Ovary (tissue), 9 donors: Measurements from ENCODE around the gene AGPAT1. TPM values are rescaled to one million over a fixed set of nuclear protein-coding genes. Genes with fewer than 3 reads are reported as not detected.

Source experiments
- DNase-seq, 5 donors: peaks; one replicate each; pipeline ENCODE4 v3.0.0-alpha.2; 2019 to 2020
- H3K27ac ChIP-seq, 2 donors: fragments of 200-600 bp; one replicate each; pipeline versions ENCODE4 v1.5.1 to v1.8.0; 2019 to 2022
- H3K27me3 ChIP-seq: fragments of 200-600 bp; one replicate; pipeline ENCODE4 v1.8.0; 2022
- H3K36me3 ChIP-seq: fragments of 200-600 bp; sonication (generic); one replicate; pipeline ENCODE4 v1.5.1; 2019
- H3K4me1 ChIP-seq: one replicate; pipeline ENCODE4 v1.8.1; 2013; ENCODE audit warnings: mild to moderate bottlenecking, moderate library complexity; ENCODE audit not compliant: insufficient read depth
- H3K4me3 ChIP-seq: fragments of 200-600 bp; sonication (generic); one replicate; pipeline ENCODE4 v1.5.1; 2017
- H3K9me3 ChIP-seq, 2 donors: fragments of 200-600 bp in 1 of 2; sonication (generic) in 1 of 2; one replicate each; pipeline versions ENCODE4 v1.5.1 to v1.8.1; 2013 to 2019; ENCODE audit warnings: mild to moderate bottlenecking in 1 of 2, moderate library complexity in 1 of 2
- EP300 ChIP-seq: sonication (generic); formaldehyde crosslinking; IDR thresholded peaks from one replicate; pipeline ENCODE4 v1.6.1; 2017; ENCODE audit warnings: antibody characterized with exemption
- POLR2A ChIP-seq: fragments of 450-650 bp; IDR thresholded peaks from one replicate; pipeline ENCODE4 v1.6.1; 2017; ENCODE audit warnings: antibody characterized with exemption, mild to moderate bottlenecking, moderate library complexity
- WGBS, 3 donors: extraction: QIAGEN DNeasy Blood & Tissue Kit in 1 of 3; methylation state at CpG; one replicate each; pipeline versions ENCODE4 v1.1.5 to v1.1.7; 2013 to 2017; 5-methylcytosine and 5-hydroxymethylcytosine counted together
- intact Hi-C, 4 donors: fragments of 100-400 bp; cut with DNase I; formaldehyde crosslinking; loops; one replicate each; pipeline versions ENCODE4 v1.11.0 to v1.15.1; 2022 to 2023
- polyA plus RNA-seq, 2 donors: library from polyadenylated mRNA; stranded (reverse); fragments of 200-250 nt in 1 of 2; fragments of 350-450 nt in 1 of 2; fragmentation: Illumina TruSeq in 1 of 2; extraction: RNeasy Lipid Tissue Mini Kit (QIAGEN cat#74804) in 1 of 2; gene quantifications; one replicate each; pipeline ENCODE4 v1.2.3, GENCODE V29; 2013 to 2014
- total RNA-seq, 7 donors: library from RNA; depleted of rRNA in 2 of 7; stranded (reverse); fragments of >200 nt in 2 of 7; fragmentation: NEBNext Ultra II Directional in 3 of 7; extraction: Animal tissue kit (Norgen Biotek cat#: 25700) in 3 of 7; gene quantifications; one replicate each; pipeline versions ENCODE4 v1.1.0 to v1.2.4, GENCODE V29; 2016 to 2023
- TF ChIP-seq, protein P1 (sequence below), 3 donors: fragments of 450-650 bp in 2 of 3; fragments of 200-600 bp in 1 of 3; IDR thresholded peaks; one replicate each; pipeline versions ENCODE4 v1.5.1 to v1.8.0; 2016 to 2022; ENCODE audit warnings: antibody characterized with exemption in 3 of 3, mild to moderate bottlenecking in 1 of 3
- donor health status: DM: no; HTN: no; CAD: no; lungs with moderate emphysema.
- donor health status: DM: no; HTN: no; CAD: no.
- donor health status: Bipolar disorder and iron deficiency.
- donor health status: DM: yes; HTN: yes; CAD: no.
- donor health status: DM: no; HTN: no; CAD: no.
- donor health status: DM: yes; HTN: yes; CAD: no.

AGPAT1 gene
- total and polyA plus RNA-seq, 9 donors: 29.6 to 82.4 (median 60.6) TPM

DNA sequence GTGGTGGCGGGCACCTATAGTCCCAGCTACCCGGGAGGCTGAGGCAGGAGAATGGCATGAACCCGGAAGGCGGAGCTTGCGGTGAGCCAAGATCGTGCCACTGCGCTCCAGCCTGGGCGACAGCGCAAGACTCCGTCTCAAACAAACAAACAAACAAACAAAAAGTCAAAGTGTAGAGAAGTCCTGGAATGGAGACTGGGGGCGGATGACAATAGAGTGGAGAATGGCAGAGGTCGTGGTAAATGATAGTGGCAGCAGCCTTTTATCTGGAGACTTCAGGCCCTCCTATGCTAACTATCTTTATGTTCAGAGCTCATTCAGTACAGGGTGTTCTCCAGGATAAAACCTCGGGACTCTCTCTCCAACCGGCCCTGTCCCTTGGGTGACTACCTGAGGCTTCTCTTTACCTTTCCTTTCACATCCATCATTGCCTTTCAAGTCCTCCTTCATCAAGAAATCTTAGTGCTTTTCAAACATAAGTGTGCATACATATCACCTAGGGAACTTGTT lies 44.4 kb downstream of the AGPAT1 start:
- no peaks in the 10 kb centered on the region for H3K27me3 ChIP-seq
- peaks cover 14% of the 10 kb centered on the region for H3K4me1 ChIP-seq
- no peak overlapping the region for H3K4me3 ChIP-seq
- no peak for DNase-seq
- intact Hi-C loops: no loop called here
- H3K9me3 ChIP-seq: no peaks in the 10 kb centered on the region
- TF ChIP-seq POLR2A: no peak
- no peak for TF ChIP-seq EP300
- TF ChIP-seq, protein P1, sequence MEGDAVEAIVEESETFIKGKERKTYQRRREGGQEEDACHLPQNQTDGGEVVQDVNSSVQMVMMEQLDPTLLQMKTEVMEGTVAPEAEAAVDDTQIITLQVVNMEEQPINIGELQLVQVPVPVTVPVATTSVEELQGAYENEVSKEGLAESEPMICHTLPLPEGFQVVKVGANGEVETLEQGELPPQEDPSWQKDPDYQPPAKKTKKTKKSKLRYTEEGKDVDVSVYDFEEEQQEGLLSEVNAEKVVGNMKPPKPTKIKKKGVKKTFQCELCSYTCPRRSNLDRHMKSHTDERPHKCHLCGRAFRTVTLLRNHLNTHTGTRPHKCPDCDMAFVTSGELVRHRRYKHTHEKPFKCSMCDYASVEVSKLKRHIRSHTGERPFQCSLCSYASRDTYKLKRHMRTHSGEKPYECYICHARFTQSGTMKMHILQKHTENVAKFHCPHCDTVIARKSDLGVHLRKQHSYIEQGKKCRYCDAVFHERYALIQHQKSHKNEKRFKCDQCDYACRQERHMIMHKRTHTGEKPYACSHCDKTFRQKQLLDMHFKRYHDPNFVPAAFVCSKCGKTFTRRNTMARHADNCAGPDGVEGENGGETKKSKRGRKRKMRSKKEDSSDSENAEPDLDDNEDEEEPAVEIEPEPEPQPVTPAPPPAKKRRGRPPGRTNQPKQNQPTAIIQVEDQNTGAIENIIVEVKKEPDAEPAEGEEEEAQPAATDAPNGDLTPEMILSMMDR (IDR thresholded peaks at IDR 0.05): no peak
- H3K36me3 ChIP-seq: no peaks in the 10 kb centered on the region
- H3K27ac ChIP-seq: no peak overlapping the region
- 91 to 93% (median 92%) methylated on average over 14 of the region's 14 CpGs for WGBS, 3 donors

DNA sequence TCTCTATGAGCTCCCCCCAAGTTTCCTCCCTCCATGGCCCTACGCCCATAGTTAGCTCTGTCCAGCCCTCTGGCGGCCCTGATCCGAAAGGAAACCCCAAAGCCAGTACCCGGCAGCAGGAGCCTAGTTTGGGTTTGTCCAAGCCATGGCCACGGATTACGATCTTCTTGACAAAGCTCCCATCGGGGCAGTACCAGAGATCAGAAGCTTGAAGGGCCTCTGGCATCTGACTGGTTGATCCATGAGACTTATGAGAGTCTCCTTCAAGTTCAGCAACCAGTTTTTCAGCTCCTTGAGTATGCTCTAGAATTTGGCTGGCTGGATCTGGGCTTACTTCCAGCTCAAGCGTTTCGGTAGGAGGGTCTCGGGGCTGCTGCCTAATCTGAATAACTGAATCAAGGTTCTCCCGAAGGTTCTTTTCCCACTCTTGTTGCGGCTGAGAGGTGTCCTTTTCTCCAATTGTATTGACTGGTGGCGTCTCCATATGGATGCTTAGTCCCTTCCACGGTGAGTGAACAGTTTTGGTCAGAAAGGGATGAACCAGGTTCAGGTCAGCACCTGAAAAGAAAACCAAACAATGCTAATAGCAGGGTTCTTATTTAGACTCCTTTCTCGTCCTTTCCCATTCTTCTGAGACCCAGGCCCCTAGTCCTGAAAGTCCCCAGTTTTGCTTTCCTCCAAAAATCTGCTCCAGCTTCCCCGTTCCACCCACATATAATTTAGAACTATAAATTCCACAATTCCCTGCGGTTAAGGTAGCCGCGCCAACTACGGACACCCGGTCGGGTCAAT lies 46.4 kb downstream of the AGPAT1 start:
- peak overlapping the region; percentile 62 for H3K4me3 ChIP-seq
- no peaks in the 10 kb centered on the region for H3K27me3 ChIP-seq
- 20 to 32% (median 23%) methylated on average over 22 of the region's 22 CpGs for WGBS, 3 donors
- DNase-seq: peak in 1 of 5 donors; percentile 54
- peak overlapping the region; percentile 80 to 85 for H3K27ac ChIP-seq
- TF ChIP-seq POLR2A (no peak), EP300 (no peak)
- TF ChIP-seq, protein P1 (IDR thresholded peaks at IDR 0.05): no peak
- no peaks in the 10 kb centered on the region for H3K36me3 ChIP-seq
- intact Hi-C loops: no loop called here
- no peaks in the 10 kb centered on the region for H3K9me3 ChIP-seq
- peaks cover 13% of the 10 kb centered on the region for H3K4me1 ChIP-seq

DNA sequence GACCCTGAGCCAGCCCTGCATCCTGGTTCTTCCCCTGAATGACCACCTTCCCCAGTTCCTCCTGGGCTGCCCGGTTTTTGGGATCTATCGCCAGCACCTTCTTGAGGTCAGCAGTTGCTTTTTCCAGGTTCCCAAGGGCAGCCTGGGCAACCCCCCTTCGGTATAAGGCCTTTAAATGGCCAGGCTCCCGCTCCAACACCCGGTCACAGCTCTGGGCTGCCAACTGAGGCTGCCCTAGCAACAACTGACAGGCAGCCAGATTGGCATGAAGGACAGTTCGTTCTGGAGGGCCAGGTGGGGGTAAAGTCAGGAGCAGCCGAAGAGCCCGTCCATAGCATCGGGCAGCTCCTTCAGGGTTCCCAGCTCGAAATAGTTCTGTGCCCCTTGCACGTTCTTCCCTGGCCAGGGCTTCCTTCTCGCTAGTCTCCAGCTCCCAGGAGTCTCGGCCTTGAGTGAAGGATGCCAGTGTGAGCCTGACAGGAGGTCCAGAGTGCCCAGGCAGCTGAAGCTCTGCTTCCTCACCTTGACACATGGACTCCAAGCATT lies 47.1 kb downstream of the AGPAT1 start:
- peaks cover 13% of the 10 kb centered on the region for H3K4me1 ChIP-seq
- DNase-seq: peak in 4 of 5 donors; percentile 30 to 60 (median 56)
- peak overlapping the region; percentile 80 to 85 for H3K27ac ChIP-seq
- H3K9me3 ChIP-seq: no peaks in the 10 kb centered on the region
- no peaks in the 10 kb centered on the region for H3K36me3 ChIP-seq
- H3K4me3 ChIP-seq: peak overlapping the region; percentile 62
- 69 to 86% (median 76%) methylated on average over 13 of the region's 13 CpGs for WGBS, 3 donors
- TF ChIP-seq EP300: no peak
- TF ChIP-seq, protein P1 (IDR thresholded peaks at IDR 0.05): no peak
- TF ChIP-seq POLR2A: no peak
- intact Hi-C loops: no loop called here
- no peaks in the 10 kb centered on the region for H3K27me3 ChIP-seq

DNA sequence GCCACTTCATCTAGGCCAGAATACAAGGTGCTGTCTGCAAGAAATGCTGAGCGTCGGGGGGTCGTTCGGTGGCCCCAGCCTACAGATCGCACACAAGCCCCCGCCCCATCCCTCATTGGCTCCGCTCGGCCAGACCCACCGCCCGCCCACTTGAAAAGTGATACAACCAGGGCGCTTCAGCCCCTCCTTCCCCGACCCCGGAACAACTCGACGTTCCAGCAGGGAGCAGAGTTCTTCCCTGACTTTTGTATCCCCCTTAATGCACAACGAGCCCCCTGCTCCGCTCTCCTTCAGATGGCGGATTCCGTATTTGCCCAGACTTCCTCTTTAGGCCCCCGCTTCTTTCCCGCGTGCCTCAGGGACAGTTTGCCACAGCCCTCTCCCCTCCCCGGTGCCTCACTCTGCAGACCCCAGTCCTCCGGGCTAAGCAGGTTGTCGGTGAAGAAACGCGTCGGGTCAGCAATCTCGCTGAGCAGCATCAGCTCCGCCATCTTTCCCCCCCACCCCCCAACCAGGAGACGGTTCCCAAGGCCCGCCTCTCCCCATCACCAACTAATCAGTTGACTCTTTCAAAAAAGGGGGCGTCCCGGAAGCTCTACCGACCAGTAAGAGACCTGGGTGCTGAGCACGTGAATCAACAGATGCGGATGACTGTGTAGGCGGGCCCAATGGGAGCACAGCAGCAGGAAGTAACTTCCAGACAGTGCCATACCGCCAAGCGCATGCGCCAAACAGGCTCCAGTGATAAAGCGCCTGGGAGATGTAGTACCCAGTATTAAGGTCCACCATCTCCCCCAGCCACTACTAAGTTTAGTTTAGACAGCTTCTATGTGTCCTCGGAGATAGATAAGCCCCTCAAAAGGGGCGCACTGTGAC lies 47.9 kb downstream of the AGPAT1 start, which contains the start of gene ATF6B:
Gene ATF6B (minus strand): TSS at position 530 of the 876 bp plus-strand sequence. CDS start 39 bp downstream, at position 491.
- peak; percentile 95 to 99 (median 97) for DNase-seq
- Histone ChIP-seq H3K27me3 (no peaks in the 10 kb centered on the region), H3K27ac (peak within 1 kb of the TSS; percentile 80 to 85), H3K4me1 (peaks cover 13% of the 10 kb centered on the region), H3K36me3 (no peaks in the 10 kb centered on the region), H3K9me3 (no peaks in the 10 kb centered on the region), H3K4me3 (peak within 1 kb of the TSS; percentile 93)
- WGBS, 3 donors: 0 to 1% (median 0%) methylated on average over 40 to 44 of the region's 44 CpGs
- intact Hi-C loops: no loop called here
- TF ChIP-seq EP300 (no peak), POLR2A (peak; percentile 68)
- TF ChIP-seq, protein P1 (IDR thresholded peaks at IDR 0.05): no peak
